Natural killer cell (primary cell): Measurements from ENCODE around the gene TMEM8B. TPM values are rescaled to one million over a fixed set of nuclear protein-coding genes. Genes with fewer than 3 reads are reported as not detected.

ENCODE experiments used
- ATAC-seq, 3 donors: fragments of 150-1000 bp in 2 of 3; fragments of 200-7000 bp in 1 of 3; cut with Tn5 transposase; 1 replicate in 1 of 3; 2 replicates in 2 of 3; pipeline ENCODE4 v1.10.0; 2021; ENCODE audit warnings: mild to moderate bottlenecking in 2 of 3, moderate library complexity in 2 of 3
- DNase-seq, 2 donors: peaks; one replicate each; pipeline versions ENCODE4 v3.0.0 to v3.0.0-alpha.2; 2013 to 2021; ENCODE audit warnings: mixed read lengths in 1 of 2
- H3K27ac ChIP-seq: one replicate; pipeline ENCODE4 v1.5.1; 2013; ENCODE audit warnings: mild to moderate bottlenecking, low read length
- H3K27me3 ChIP-seq: one replicate; pipeline ENCODE4 v1.6.1; 2013; ENCODE audit warnings: low read length; ENCODE audit not compliant: control insufficient read depth, insufficient read depth
- H3K36me3 ChIP-seq: one replicate; pipeline ENCODE4 v1.6.1; 2013; ENCODE audit warnings: low read length; ENCODE audit not compliant: control insufficient read depth, insufficient read depth
- H3K4me1 ChIP-seq: one replicate; pipeline ENCODE4 v1.6.1; 2013; ENCODE audit warnings: low read length; ENCODE audit not compliant: control insufficient read depth, insufficient read depth
- H3K4me3 ChIP-seq: one replicate; pipeline ENCODE4 v1.5.1; 2013; ENCODE audit warnings: low read length
- H3K9me3 ChIP-seq: one replicate; pipeline ENCODE4 v1.6.1; 2013; ENCODE audit warnings: low read length; ENCODE audit not compliant: control insufficient read depth, insufficient read depth
- H3K27ac Mint-ChIP-seq, 2 donors: one replicate each; pipeline ENCODE4 v1.8.0; 2022; ENCODE audit warnings: mild to moderate bottlenecking in 2 of 2, mixed read lengths in 2 of 2, moderate library complexity in 1 of 2
- H3K27me3 Mint-ChIP-seq, 2 donors: one replicate each; pipeline ENCODE4 v1.8.0; 2022; ENCODE audit warnings: low read depth in 2 of 2, mixed read lengths in 2 of 2
- H3K36me3 Mint-ChIP-seq: one replicate; pipeline ENCODE4 v1.8.0; 2022; ENCODE audit warnings: mixed read lengths
- H3K4me1 Mint-ChIP-seq, 2 donors: one replicate each; pipeline ENCODE4 v1.8.0; 2022; ENCODE audit warnings: mixed read lengths in 2 of 2
- H3K4me3 Mint-ChIP-seq: one replicate; pipeline ENCODE4 v1.8.0; 2022; ENCODE audit warnings: mild to moderate bottlenecking, moderate library complexity, mixed read lengths
- H3K9me3 Mint-ChIP-seq, 2 donors: one replicate each; pipeline ENCODE4 v1.8.0; 2022; ENCODE audit warnings: mixed read lengths in 2 of 2
- CTCF ChIP-seq: fragments of 200-600 bp; IDR thresholded peaks from one replicate; pipeline ENCODE4 v1.8.0; 2022; ENCODE audit warnings: antibody characterized with exemption
- WGBS: methylation state at CpG from one replicate; pipeline ENCODE4 v1.1.7; 2013; ENCODE audit warnings: missing lambda C conversion rate; ENCODE audit not compliant: insufficient coverage; 5-methylcytosine and 5-hydroxymethylcytosine counted together
- intact Hi-C: fragments of 100-400 bp; cut with micrococcal nuclease; formaldehyde crosslinking; loops from one replicate; pipeline ENCODE4 v1.14.2; 2022
- total RNA-seq, 4 donors: library from RNA; stranded (reverse); fragments of 120-200 nt in 1 of 4; gene quantifications; one replicate each; pipeline versions ENCODE4 v1.2.3 to v1.2.4, GENCODE V29; 2013 to 2022

The TMEM8B gene
- total RNA-seq, 3 donors from 2014 or later (not counting 1 experiment from before 2014, with no cell fraction given) = 5.2 to 7.8 (median 5.4) TPM

- ATAC-seq = no peak
- no peak for TF ChIP-seq CTCF
- intact Hi-C loops = loop anchor here (10.0 kb wide), 2 partner anchors 326 to 704 kb away; partner anchors contain the start of gene ATOSB
Measured at GRCh38 chr9:35818341-35818740, 10.7 kb upstream of the TMEM8B start.

GRCh38 chr9:35820076-35820475 is 9.0 kb upstream of the TMEM8B start:
- H3K36me3 Mint-ChIP-seq = no peaks in the 10 kb centered on the region
- ATAC-seq = no peak
- Histone ChIP-seq H3K36me3 (no peaks in the 10 kb centered on the region), H3K4me3 (no peak overlapping the region), H3K4me1 (peaks cover 3% of the 10 kb centered on the region), H3K9me3 (no peaks in the 10 kb centered on the region), H3K27ac (no peak overlapping the region), H3K27me3 (no peaks in the 10 kb centered on the region)
- no peak for TF ChIP-seq CTCF
- no peaks in the 10 kb centered on the region for H3K27me3 Mint-ChIP-seq
- H3K9me3 Mint-ChIP-seq = no peaks in the 10 kb centered on the region
- no peak for DNase-seq
- no peak overlapping the region for H3K4me3 Mint-ChIP-seq
- H3K27ac Mint-ChIP-seq = no peak overlapping the region
- peaks cover 8 to 14% of the 10 kb centered on the region in 2 donors for H3K4me1 Mint-ChIP-seq
- intact Hi-C loops = no loop called here

More at GRCh38 chr9:35818341-35818740, 10.7 kb upstream of the TMEM8B start:
- Histone ChIP-seq H3K27me3 (no peaks in the 10 kb centered on the region), H3K4me3 (no peak overlapping the region), H3K9me3 (no peaks in the 10 kb centered on the region), H3K36me3 (no peaks in the 10 kb centered on the region), H3K4me1 (peaks cover 13% of the 10 kb centered on the region), H3K27ac (no peak overlapping the region)
- Mint-ChIP-seq H3K27ac (no peak overlapping the region), H3K4me3 (no peak overlapping the region), H3K36me3 (no peaks in the 10 kb centered on the region), H3K9me3 (no peaks in the 10 kb centered on the region), H3K27me3 (no peaks in the 10 kb centered on the region), H3K4me1 (peaks cover 19 to 28% of the 10 kb centered on the region in 2 donors)
- DNase-seq = no peak
- 89% methylated on average over 3 of the region's 3 CpGs for WGBS

GRCh38 chr9:35822926-35823325 is 6.1 kb upstream of the TMEM8B start:
- H3K36me3 ChIP-seq = no peaks in the 10 kb centered on the region
- ATAC-seq = no peak
- no peaks in the 10 kb centered on the region for H3K27me3 ChIP-seq
- H3K27ac ChIP-seq = no peak overlapping the region
- H3K4me3 ChIP-seq = no peak overlapping the region
- Mint-ChIP-seq H3K4me1 (peaks cover 5 to 9% of the 10 kb centered on the region in 2 donors), H3K9me3 (no peaks in the 10 kb centered on the region), H3K36me3 (no peaks in the 10 kb centered on the region), H3K4me3 (no peak overlapping the region), H3K27me3 (no peaks in the 10 kb centered on the region), H3K27ac (no peak overlapping the region)
- no peak for DNase-seq
- intact Hi-C loops = no loop called here
- H3K4me1 ChIP-seq = no peaks in the 10 kb centered on the region
- TF ChIP-seq CTCF = no peak
- no peaks in the 10 kb centered on the region for H3K9me3 ChIP-seq

- peak; percentile 71 for TF ChIP-seq CTCF
- H3K27me3 Mint-ChIP-seq = no peaks in the 10 kb centered on the region
- H3K27ac Mint-ChIP-seq = peak overlapping the region; percentile 9 to 12
- no peaks in the 10 kb centered on the region for H3K27me3 ChIP-seq
- H3K4me3 ChIP-seq = no peak overlapping the region
- peak overlapping the region; percentile 54 for H3K4me3 Mint-ChIP-seq
- H3K36me3 Mint-ChIP-seq = no peaks in the 10 kb centered on the region
- H3K9me3 ChIP-seq = no peaks in the 10 kb centered on the region
- 28% methylated on average over 4 of the region's 4 CpGs for WGBS
- ATAC-seq = peak; percentile 36 to 49 (median 45)
- peaks cover 27 to 33% of the 10 kb centered on the region in 2 donors for H3K4me1 Mint-ChIP-seq
- no peaks in the 10 kb centered on the region for H3K36me3 ChIP-seq
- peaks cover 15% of the 10 kb centered on the region for H3K4me1 ChIP-seq
- no peaks in the 10 kb centered on the region for H3K9me3 Mint-ChIP-seq
- intact Hi-C loops = loop anchor here (1.0 to 5.0 kb wide), 4 partner anchors 11 to 224 kb away; partner anchors contain the start of gene HINT2
- peak in 1 of 2 donors; percentile 78 for DNase-seq
- H3K27ac ChIP-seq = no peak overlapping the region
Measured at GRCh38 chr9:35826071-35826701, 2.8 kb upstream of the TMEM8B start.
